K562 (cell line): ENCODE measurements around the gene LMNB1. TPM values are rescaled to one million over a fixed set of nuclear protein-coding genes. Genes with fewer than 3 reads are reported as not detected.

Experiments used
- BCL6 ChIP-seq: fragments of 250-450 bp; sonication (Bioruptor Pico); IDR thresholded peaks from 2 replicates; pipeline ENCODE4 v1.4.0; 2020
- GTF2F1 ChIP-seq: IDR thresholded peaks from 2 replicates; pipeline ENCODE4 v1.6.1; 2011; ENCODE audit warnings: low read depth, low read length, improper control_type of control experiment
- MAX ChIP-seq: sonication (generic); formaldehyde crosslinking; IDR thresholded peaks from 2 replicates; pipeline ENCODE4 v1.9.0; 2022; ENCODE audit warnings: mild to moderate bottlenecking, missing genetic modification reagents
- MYC ChIP-seq, 2 experiments: fragments of 250-450 bp in 1 of 2; sonication (Bioruptor Pico) in 1 of 2; IDR thresholded peaks; 2 replicates each; pipeline versions ENCODE4 v1.5.1 to v1.6.1; 2012 to 2021; ENCODE audit warnings: low read depth in 2 of 2, borderline replicate concordance in 1 of 2, improper control_type of control experiment in 1 of 2, low read length in 1 of 2, mild to moderate bottlenecking in 1 of 2, moderate library complexity in 1 of 2
- REST ChIP-seq, 2 experiments: fragments of 450-650 bp; formaldehyde crosslinking in 1 of 2; IDR thresholded peaks; 2 replicates each; pipeline versions ENCODE4 v1.4.0 to v1.6.1; 2014 to 2020; ENCODE audit warnings: mild to moderate bottlenecking in 2 of 2, borderline replicate concordance in 1 of 2, low read depth in 1 of 2
- SMAD1 ChIP-seq: fragments of 150-350 bp; IDR thresholded peaks from 2 replicates; pipeline ENCODE4 v1.6.1; 2014; ENCODE audit warnings: low read length, low read depth; ENCODE audit not compliant: partially characterized antibody
- TEAD4 ChIP-seq, 2 experiments: sonication (generic) in 1 of 2; formaldehyde crosslinking in 1 of 2; IDR thresholded peaks; 2 replicates each; pipeline versions ENCODE4 v1.6.1 to v1.8.0; 2012 to 2022; ENCODE audit warnings: borderline replicate concordance in 1 of 2, inconsistent platforms in 1 of 2, low read length in 1 of 2, mild to moderate bottlenecking in 1 of 2, missing genetic modification reagents in 1 of 2
- UBTF ChIP-seq, 2 experiments: IDR thresholded peaks; 2 replicates each; pipeline ENCODE4 v1.6.1; 2012; ENCODE audit warnings: improper control_type of control experiment in 2 of 2, low read depth in 2 of 2, low read length in 2 of 2, borderline replicate concordance in 1 of 2
- ZBED1 ChIP-seq: IDR thresholded peaks from 2 replicates; pipeline ENCODE4 v1.6.1; 2014
- ZNF431 ChIP-seq: sonication (generic); formaldehyde crosslinking; IDR thresholded peaks from 2 replicates; pipeline ENCODE4 v1.8.0; 2022; ENCODE audit warnings: mild to moderate bottlenecking, missing genetic modification reagents
- ZNF639 ChIP-seq, 2 experiments: fragments of 200-800 bp in 1 of 2; sonication (Bioruptor generic) in 1 of 2; sonication (generic) in 1 of 2; formaldehyde crosslinking in 1 of 2; IDR thresholded peaks in 1 of 2; conservative IDR thresholded peaks in 1 of 2; 2 replicates each; pipeline versions ENCODE4 v1.5.0 to v1.6.1; 2016 to 2020; ENCODE audit warnings: missing compliant biosample characterization in 1 of 2, missing genetic modification characterization in 1 of 2, missing genetic modification reagents in 1 of 2
- ZNF696 ChIP-seq: fragments of 250-450 bp; sonication (Bioruptor Pico); conservative IDR thresholded peaks from 2 replicates; pipeline ENCODE4 v1.4.0; 2020; ENCODE audit warnings: mild to moderate bottlenecking, moderate library complexity
- polyA plus RNA-seq, 8 experiments: library from polyadenylated mRNA; depleted of rRNA in 4 of 8; stranded (reverse) in 5 of 8; unstranded in 3 of 8; fragments of >200 nt; fragmentation: Nextera tagmentation in 2 of 8; fragmentation: Illumina TruSeq in 1 of 8; extraction: Ambion mirVana in 2 of 8; extraction: Trizol in 1 of 8; gene quantifications; 2 replicates each; pipeline versions ENCODE4 v1.2.1 to v1.2.3, GENCODE V29; 2011 to 2014; ENCODE audit warnings: inconsistent platforms in 1 of 8, missing spikeins in 1 of 8
- total RNA-seq, 7 experiments: library from RNA; depleted of rRNA in 6 of 7; stranded (reverse); fragments of >200 nt in 6 of 7; fragmentation: Illumina TruSeq in 2 of 7; extraction: Trizol in 2 of 7; gene quantifications; 2 replicates each; pipeline versions ENCODE4 v1.2.1 to v1.2.3, GENCODE V29; 2011 to 2021; ENCODE audit warnings: low replicate concordance in 1 of 7

The LMNB1 gene
- total and polyA plus RNA-seq, 9 of the 15 experiments (the other 6 are each of a cell fraction or from before 2014, with no cell fraction given): 2.8 to 190 (median 131) TPM

- TF ChIP-seq REST (IDR thresholded peaks at IDR 0.05; ENCODE audit: borderline replicate concordance) (peak; percentile 24; the same call in 1 of the 2 replicates), REST (CRISPR knock-in tag; IDR thresholded peaks at IDR 0.05; ENCODE audit: low read depth) (no peak), TEAD4 (IDR thresholded peaks at IDR 0.05; ENCODE audit: low read length) (no peak; the same call in 1 of the 2 replicates), TEAD4 (CRISPR knock-in tag; IDR thresholded peaks at IDR 0.05; ENCODE audit: borderline replicate concordance) (no peak), GTF2F1 (peak; percentile 56; the same call in 1 of the 2 replicates), SMAD1 (no peak), ZNF639 (CRISPR knock-in tag; conservative IDR thresholded peaks at IDR 0.05 in 1 of 2, IDR thresholded peaks at IDR 0.05 in 1 of 2) (no peak), MYC (IDR thresholded peaks at IDR 0.05; ENCODE audit: low read depth, low read length) (peak; percentile 54; the same call in 1 of the 2 replicates), MYC (CRISPR knock-in tag; IDR thresholded peaks at IDR 0.05; ENCODE audit: borderline replicate concordance, low read depth) (no peak; the same call in 1 of the 2 replicates), MAX (CRISPR knock-in tag) (peak; percentile 41; the same call in 1 of the 2 replicates), ZNF431 (CRISPR knock-in tag) (peak; percentile 41; the same call in 1 of the 2 replicates), BCL6 (no peak), ZBED1 (0 out of 2 replicates have a peak, but pooled peaks have one; percentile 15), UBTF (IDR thresholded peaks at IDR 0.05; ENCODE audit: borderline replicate concordance in 1 of 2, low read depth in 2 of 2, low read length in 2 of 2) (peak; percentile 72 to 77; a peak in 2 of 4 replicates), ZNF696 (CRISPR knock-in tag) (no peak)
Measured at GRCh38 chr5:126777975-126778674, 1.2 kb downstream of the LMNB1 start (continued).
